Calu3 (cell line): ENCODE data around the gene SPRR2E. TPM values are rescaled to one million over a fixed set of nuclear protein-coding genes. Genes with fewer than 3 reads are reported as not detected.
"Not testable (repeated sequence)": the region's sequence is repeated elsewhere in the genome, so short reads cannot be mapped to it uniquely, and the experiment has no call there.

ENCODE experiments used
- BruUV-seq: library from RNA; stranded (reverse); fragments of 400-500 nt; replicated peaks from 2 replicates; lab custom pipeline; 2021; lab: Mats Ljungman, UMichigan
- CTCF ChIA-PET: fragments of 300-600 bp; sonication (Branson Sonifier 250); formaldehyde crosslinking; loops from one replicate; lab custom pipeline; 2022; ENCODE audit warnings: antibody characterized with exemption; lab: Charles Lee
- DNase-seq: peaks from one replicate; pipeline ENCODE4 v3.0.0; 2022
- H3K27ac Mint-ChIP-seq: one replicate; pipeline ENCODE4 v1.8.0; 2022; ENCODE audit warnings: mixed read lengths; ENCODE audit not compliant: unreplicated experiment
- H3K27me3 Mint-ChIP-seq: one replicate; pipeline ENCODE4 v1.8.0; 2022; ENCODE audit warnings: mixed read lengths; ENCODE audit not compliant: unreplicated experiment
- H3K36me3 Mint-ChIP-seq: one replicate; pipeline ENCODE4 v1.8.0; 2022; ENCODE audit warnings: mild to moderate bottlenecking, moderate library complexity, mixed read lengths; ENCODE audit not compliant: insufficient read depth, unreplicated experiment
- H3K4me1 Mint-ChIP-seq: one replicate; pipeline ENCODE4 v1.8.0; 2022; ENCODE audit warnings: mild to moderate bottlenecking, low read depth, mixed read lengths; ENCODE audit not compliant: unreplicated experiment
- H3K4me3 Mint-ChIP-seq: one replicate; pipeline ENCODE4 v1.8.0; 2022; ENCODE audit warnings: mild to moderate bottlenecking, low read depth, moderate library complexity, mixed read lengths; ENCODE audit not compliant: unreplicated experiment
- H3K9me3 Mint-ChIP-seq: one replicate; pipeline ENCODE4 v1.8.0; 2022; ENCODE audit warnings: low read depth, mixed read lengths; ENCODE audit not compliant: unreplicated experiment
- intact Hi-C: fragments of 100-400 bp; cut with micrococcal nuclease; formaldehyde crosslinking; loops from one replicate; pipeline ENCODE4 v1.10.0; 2022; ENCODE audit not compliant: unreplicated experiment
- total RNA-seq: library from RNA; stranded (reverse); gene quantifications from 2 replicates; pipeline ENCODE4 v1.2.3, GENCODE V29; 2022
- TF ChIP-seq, protein P1 (sequence below): fragments of 200-600 bp; IDR thresholded peaks from one replicate; pipeline ENCODE4 v1.8.0; 2022; ENCODE audit warnings: antibody characterized with exemption; ENCODE audit not compliant: unreplicated experiment

SPRR2E gene
- total RNA-seq, 1 experiment from 2014 or later, result not detected

DNA sequence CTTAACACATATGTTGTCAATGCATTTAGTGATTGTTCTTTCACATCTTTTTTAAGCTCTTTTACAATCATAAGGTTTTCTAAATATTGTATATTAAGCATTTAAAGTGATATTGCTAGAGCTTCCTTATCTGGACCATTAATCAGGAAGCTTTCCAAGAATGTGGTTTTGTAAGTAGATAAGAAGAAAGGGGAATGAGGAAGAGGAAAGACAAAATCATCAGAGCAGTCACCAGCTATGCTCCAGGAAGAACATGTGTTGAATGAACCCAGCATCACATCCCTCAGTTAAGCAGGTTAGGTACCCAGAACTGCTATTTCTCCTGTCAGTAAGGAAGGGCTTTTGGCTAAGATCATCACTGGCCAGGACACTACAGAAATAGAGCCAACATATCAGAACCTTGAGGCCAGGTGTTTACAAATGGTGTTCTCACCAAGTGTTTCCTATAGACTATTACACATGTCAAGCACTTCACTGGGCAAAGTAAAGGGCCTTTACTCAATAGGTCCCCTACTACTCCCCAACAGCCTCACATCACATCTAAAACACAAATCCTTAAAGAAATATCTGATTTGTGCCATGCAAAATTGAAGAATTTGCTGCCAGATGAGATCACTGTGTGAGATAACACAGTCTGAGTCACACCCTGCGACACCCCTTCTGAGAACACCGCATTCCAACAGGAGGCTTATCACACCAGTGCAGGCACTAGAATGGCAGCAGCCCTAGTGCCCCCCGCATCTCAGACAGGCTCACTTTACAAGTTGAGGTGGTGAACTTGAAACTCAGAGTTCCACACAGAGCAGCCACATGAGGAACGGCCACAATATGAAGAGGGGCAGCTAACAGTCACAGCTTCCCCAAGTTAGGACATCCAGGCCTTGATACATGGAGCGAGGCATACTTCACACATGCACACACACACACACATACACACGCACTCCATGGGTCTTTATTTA is 35.2 kb downstream of the SPRR2E start:
- H3K27me3 Mint-ChIP-seq, result no peaks in the 10 kb centered on the region
- H3K4me1 Mint-ChIP-seq, result peaks cover 26% of the 10 kb centered on the region
- CTCF ChIA-PET, result interaction anchor here (0.9 to 1.6 kb wide), 5 partner anchors 8 to 141 kb away, joined by 4 to 5 read pairs (median 4); no protein-coding TSS in a partner anchor
- H3K36me3 Mint-ChIP-seq, result no peaks in the 10 kb centered on the region
- H3K9me3 Mint-ChIP-seq, result no peaks in the 10 kb centered on the region
- intact Hi-C loops, result loop anchor here (2.0 kb wide), 1 partner anchor 42 kb away; no protein-coding TSS in a partner anchor
- H3K27ac Mint-ChIP-seq, result peak overlapping the region; percentile 16
- no TSS peak for BruUV-seq
- TF ChIP-seq, protein P1, sequence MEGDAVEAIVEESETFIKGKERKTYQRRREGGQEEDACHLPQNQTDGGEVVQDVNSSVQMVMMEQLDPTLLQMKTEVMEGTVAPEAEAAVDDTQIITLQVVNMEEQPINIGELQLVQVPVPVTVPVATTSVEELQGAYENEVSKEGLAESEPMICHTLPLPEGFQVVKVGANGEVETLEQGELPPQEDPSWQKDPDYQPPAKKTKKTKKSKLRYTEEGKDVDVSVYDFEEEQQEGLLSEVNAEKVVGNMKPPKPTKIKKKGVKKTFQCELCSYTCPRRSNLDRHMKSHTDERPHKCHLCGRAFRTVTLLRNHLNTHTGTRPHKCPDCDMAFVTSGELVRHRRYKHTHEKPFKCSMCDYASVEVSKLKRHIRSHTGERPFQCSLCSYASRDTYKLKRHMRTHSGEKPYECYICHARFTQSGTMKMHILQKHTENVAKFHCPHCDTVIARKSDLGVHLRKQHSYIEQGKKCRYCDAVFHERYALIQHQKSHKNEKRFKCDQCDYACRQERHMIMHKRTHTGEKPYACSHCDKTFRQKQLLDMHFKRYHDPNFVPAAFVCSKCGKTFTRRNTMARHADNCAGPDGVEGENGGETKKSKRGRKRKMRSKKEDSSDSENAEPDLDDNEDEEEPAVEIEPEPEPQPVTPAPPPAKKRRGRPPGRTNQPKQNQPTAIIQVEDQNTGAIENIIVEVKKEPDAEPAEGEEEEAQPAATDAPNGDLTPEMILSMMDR, result no peak
- DNase-seq, result peak; percentile 62
- H3K4me3 Mint-ChIP-seq, result no peak overlapping the region

DNA sequence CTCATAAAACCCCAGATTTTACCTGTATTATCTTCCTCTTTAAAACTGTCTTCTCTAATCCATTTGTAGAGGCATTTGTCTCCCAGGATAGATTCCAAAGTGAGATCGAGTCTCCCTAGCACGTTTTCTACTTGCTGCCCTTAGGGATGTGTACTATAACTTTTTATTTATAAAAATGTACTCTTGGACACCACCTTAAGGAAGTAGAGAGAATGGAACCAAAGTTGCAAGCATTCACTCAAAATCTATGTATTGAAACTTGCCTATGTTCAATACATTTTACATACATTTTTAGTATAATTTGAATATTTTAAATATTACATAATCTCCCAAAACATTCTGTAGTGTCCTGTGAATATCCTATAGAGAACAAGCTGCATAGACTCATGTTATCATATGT is 36.2 kb downstream of the SPRR2E start:
- Mint-ChIP-seq H3K27ac (no peak overlapping the region), H3K4me3 (no peak overlapping the region), H3K36me3 (no peaks in the 10 kb centered on the region), H3K4me1 (peaks cover 26% of the 10 kb centered on the region), H3K9me3 (no peaks in the 10 kb centered on the region), H3K27me3 (no peaks in the 10 kb centered on the region)
- CTCF ChIA-PET, result interaction anchor here (0.9 to 1.6 kb wide), 4 partner anchors 9 to 140 kb away, joined by 4 to 5 read pairs (median 4); no protein-coding TSS in a partner anchor
- no peak for DNase-seq
- intact Hi-C loops, result loop anchor here (2.0 kb wide), 1 partner anchor 43 kb away; no protein-coding TSS in a partner anchor
- no TSS peak for BruUV-seq
- TF ChIP-seq, protein P1, result peak; percentile 14

DNA sequence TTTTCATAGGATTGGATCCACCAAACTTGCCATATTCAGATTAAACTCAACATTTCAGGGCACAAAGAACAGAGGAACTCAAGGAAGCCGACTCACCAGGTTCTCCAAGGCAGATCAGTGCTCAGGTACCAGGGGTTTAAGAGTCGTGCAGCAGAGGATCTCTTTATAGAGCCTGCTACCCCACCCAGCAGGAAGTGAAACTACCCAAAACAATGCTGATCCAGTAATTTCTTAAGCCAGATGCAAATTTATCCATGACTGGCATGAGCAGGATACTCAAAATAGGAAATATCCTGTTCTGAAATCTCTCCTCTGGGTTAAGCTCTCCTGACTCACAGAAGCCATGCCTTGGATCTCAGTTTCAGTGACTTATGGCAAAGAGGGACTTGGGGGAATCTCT is 37.0 kb downstream of the SPRR2E start, which contains the start of gene SPRR2A:
Gene SPRR2A (minus strand): TSS at position 138 of the 400 bp plus-strand sequence. CDS start 777 bp downstream, outside the sequence.
- CTCF ChIA-PET, result no interaction called here
- no peak for DNase-seq
- TF ChIP-seq, protein P1, result no peak
- Mint-ChIP-seq H3K27me3 (no peaks in the 10 kb centered on the region), H3K9me3 (peaks cover 2% of the 10 kb centered on the region), H3K4me1 (peaks cover 26% of the 10 kb centered on the region), H3K27ac (no peak within 1 kb of the TSS), H3K36me3 (no peaks in the 10 kb centered on the region), H3K4me3 (no peak within 1 kb of the TSS)
- intact Hi-C loops, result no loop called here
- no TSS peak for BruUV-seq

DNA sequence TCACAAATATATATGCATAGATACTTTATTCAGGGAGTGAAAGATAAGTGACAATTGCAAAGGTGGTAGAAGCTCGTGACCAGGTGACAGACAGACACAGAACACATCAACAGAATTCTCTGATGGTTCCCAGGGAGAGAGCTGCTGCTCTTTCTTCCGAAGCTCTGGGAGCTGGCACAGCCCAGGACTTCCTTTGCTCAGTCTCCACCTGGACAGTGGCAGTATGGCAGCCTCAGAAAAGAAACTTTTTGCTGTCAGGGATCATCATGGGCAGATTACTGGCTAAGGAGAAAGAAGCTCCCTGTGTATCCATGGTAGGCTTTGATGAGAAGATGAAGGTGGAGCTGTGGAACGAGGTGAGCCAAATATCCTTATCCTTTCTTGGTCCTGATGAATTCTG is 38.2 kb downstream of the SPRR2E start:
- BruUV-seq, CTCF ChIA-PET, H3K4me3 Mint-ChIP-seq, intact Hi-C loops, H3K9me3 Mint-ChIP-seq, H3K27ac Mint-ChIP-seq, H3K36me3 Mint-ChIP-seq, DNase-seq, H3K27me3 Mint-ChIP-seq: not testable (repeated sequence)
- peaks cover 26% of the 10 kb centered on the region for H3K4me1 Mint-ChIP-seq
